Subcutaneous adipose tissue (tissue), 4 donors: ENCODE results near the gene WTIP. TPM values are rescaled to one million over a fixed set of nuclear protein-coding genes. Genes with fewer than 3 reads are reported as not detected.

ENCODE experiments used
- CTCF ChIP-seq: fragments of 450-650 bp; IDR thresholded peaks from one replicate; pipeline ENCODE4 v1.5.1; 2016; ENCODE audit warnings: low read depth, mild to moderate bottlenecking, control low read depth, antibody characterized with exemption, moderate library complexity
- total RNA-seq, 4 donors: library from RNA; depleted of rRNA; stranded (reverse); fragments of >200 nt; gene quantifications; one replicate each; pipeline ENCODE4 v1.1.0, GENCODE V29; 2016

WTIP gene
- total RNA-seq, 4 donors from 2014 or later: 6.5 to 17.9 (median 16.9) TPM

- TF ChIP-seq CTCF: no peak
Observed at GRCh38 chr19:34502582-34503411, 21.2 kb downstream of the WTIP start.

GRCh38 chr19:34503531-34504272 lies 22.1 kb downstream of the WTIP start:
- TF ChIP-seq CTCF: no peak

- TF ChIP-seq CTCF: no peak
Observed at GRCh38 chr19:34504273-34504808, 22.8 kb downstream of the WTIP start.

DNA sequence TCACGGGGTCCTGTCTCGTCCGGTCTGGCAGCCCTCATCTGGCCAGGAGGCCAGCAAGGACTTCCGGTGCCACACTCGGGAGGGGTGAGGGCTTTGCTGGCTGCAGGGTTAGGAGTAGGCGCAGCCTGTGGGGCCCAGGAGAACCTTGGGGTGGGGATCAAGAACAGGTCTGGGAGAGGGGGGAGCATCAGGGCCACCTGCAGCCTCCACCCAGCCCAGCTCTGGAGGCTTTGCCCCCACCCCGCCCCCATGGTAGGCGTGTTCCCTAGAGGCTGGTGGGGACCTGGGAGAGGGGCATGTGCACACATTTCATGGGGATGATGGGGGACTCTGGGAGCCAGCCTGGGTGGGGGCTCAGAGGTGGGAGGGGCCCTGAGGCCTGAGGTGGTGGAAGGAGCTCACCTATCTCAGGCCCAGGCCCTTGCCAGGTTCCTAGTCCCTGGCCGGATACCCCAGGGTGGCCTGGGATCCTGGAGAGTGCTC lies 23.3 kb downstream of the WTIP start:
- TF ChIP-seq CTCF: no peak

- TF ChIP-seq CTCF: no peak
Observed at GRCh38 chr19:34505321-34506025, 23.9 kb downstream of the WTIP start.

- no peak for TF ChIP-seq CTCF
Observed at GRCh38 chr19:34506026-34506370, 24.4 kb downstream of the WTIP start.
